ENCODE data around the gene C2orf66. TPM values are rescaled to one million over a fixed set of nuclear protein-coding genes. Genes with fewer than 3 reads are reported as not detected.

C2orf66 gene
- polyA plus RNA-seq, 1 donor from 2014 or later = 1.4 TPM

DNA sequence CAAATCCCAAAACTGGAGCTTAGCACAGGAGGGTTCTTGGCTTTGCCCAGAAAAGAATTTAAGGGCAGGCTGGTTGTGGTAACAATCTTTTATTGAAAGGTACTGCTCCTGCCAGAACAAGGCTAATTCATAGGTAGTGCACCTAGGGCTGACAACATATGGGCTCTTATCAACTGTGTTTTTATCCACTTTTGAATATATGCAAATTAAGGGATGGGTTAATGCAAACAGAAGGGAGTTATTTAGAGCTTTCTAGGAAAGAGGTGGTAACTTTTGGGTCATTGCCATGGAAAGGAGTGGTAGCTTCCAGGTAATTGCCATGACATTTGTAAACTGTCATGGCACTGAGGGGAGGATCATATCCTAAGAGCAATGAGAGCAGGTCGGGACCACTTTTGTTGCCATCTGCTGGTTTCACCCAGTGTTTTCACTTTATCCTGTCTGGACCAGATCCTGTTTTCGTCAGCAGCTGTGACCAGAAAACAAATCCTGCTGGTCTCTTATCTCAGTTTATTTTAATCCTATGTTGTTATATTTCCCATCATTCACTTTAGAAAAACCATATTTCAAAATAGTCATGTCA is 981 bp downstream of the C2orf66 start:
- Histone ChIP-seq H3K9me2 (ENCODE audit: insufficient read depth, low read length) (no peaks in the 10 kb centered on the region), H3K79me2 (replicated peaks; ENCODE audit: insufficient read depth, low read length) (no peaks in the 10 kb centered on the region), H3K36me3 (ENCODE audit: insufficient read depth, low read length) (no peaks in the 10 kb centered on the region), H3K27ac (ENCODE audit: low read length) (no peak overlapping the region), H3K4me3 (ENCODE audit: low read length) (no peak overlapping the region), H3F3A (ENCODE audit: insufficient read depth, low read length, poor library complexity, severe bottlenecking) (no peaks in the 10 kb centered on the region), H3K27me3 (ENCODE audit: insufficient read depth, low read depth, low read length) (no peaks in the 10 kb centered on the region), H4K20me1 (ENCODE audit: insufficient read depth) (no peaks in the 10 kb centered on the region), H3K4me2 (ENCODE audit: low read length) (no peak overlapping the region), H2AFZ (ENCODE audit: low read depth, low read length) (no peak overlapping the region), H3K9me3 (ENCODE audit: low read length) (no peaks in the 10 kb centered on the region), H3K9ac (ENCODE audit: low read length) (no peak overlapping the region)
- TF ChIP-seq RAD21 (conservative IDR thresholded peaks at IDR 0.05) = no peak
- TF ChIP-seq MXI1 (conservative IDR thresholded peaks at IDR 0.05; ENCODE audit: poor library complexity, severe bottlenecking) = no peak
- no peak for TF ChIP-seq EZH2 (IDR thresholded peaks at IDR 0.05; ENCODE audit: borderline replicate concordance, insufficient read depth, low read length, poor library complexity, severe bottlenecking)
- TF ChIP-seq TAF1 (IDR thresholded peaks at IDR 0.05; ENCODE audit: low read depth) = no peak
- TF ChIP-seq, protein P1, sequence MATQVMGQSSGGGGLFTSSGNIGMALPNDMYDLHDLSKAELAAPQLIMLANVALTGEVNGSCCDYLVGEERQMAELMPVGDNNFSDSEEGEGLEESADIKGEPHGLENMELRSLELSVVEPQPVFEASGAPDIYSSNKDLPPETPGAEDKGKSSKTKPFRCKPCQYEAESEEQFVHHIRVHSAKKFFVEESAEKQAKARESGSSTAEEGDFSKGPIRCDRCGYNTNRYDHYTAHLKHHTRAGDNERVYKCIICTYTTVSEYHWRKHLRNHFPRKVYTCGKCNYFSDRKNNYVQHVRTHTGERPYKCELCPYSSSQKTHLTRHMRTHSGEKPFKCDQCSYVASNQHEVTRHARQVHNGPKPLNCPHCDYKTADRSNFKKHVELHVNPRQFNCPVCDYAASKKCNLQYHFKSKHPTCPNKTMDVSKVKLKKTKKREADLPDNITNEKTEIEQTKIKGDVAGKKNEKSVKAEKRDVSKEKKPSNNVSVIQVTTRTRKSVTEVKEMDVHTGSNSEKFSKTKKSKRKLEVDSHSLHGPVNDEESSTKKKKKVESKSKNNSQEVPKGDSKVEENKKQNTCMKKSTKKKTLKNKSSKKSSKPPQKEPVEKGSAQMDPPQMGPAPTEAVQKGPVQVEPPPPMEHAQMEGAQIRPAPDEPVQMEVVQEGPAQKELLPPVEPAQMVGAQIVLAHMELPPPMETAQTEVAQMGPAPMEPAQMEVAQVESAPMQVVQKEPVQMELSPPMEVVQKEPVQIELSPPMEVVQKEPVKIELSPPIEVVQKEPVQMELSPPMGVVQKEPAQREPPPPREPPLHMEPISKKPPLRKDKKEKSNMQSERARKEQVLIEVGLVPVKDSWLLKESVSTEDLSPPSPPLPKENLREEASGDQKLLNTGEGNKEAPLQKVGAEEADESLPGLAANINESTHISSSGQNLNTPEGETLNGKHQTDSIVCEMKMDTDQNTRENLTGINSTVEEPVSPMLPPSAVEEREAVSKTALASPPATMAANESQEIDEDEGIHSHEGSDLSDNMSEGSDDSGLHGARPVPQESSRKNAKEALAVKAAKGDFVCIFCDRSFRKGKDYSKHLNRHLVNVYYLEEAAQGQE (IDR thresholded peaks at IDR 0.05; ENCODE audit: borderline replicate concordance) = no peak
- no peak for TF ChIP-seq SMC3 (conservative IDR thresholded peaks at IDR 0.05; ENCODE audit: poor library complexity)
- no peak for TF ChIP-seq POLR2AphosphoS5 (IDR thresholded peaks at IDR 0.05)
- TF ChIP-seq EP300 (conservative IDR thresholded peaks at IDR 0.05; ENCODE audit: poor library complexity, severe bottlenecking) = no peak
- TF ChIP-seq, protein P2, sequence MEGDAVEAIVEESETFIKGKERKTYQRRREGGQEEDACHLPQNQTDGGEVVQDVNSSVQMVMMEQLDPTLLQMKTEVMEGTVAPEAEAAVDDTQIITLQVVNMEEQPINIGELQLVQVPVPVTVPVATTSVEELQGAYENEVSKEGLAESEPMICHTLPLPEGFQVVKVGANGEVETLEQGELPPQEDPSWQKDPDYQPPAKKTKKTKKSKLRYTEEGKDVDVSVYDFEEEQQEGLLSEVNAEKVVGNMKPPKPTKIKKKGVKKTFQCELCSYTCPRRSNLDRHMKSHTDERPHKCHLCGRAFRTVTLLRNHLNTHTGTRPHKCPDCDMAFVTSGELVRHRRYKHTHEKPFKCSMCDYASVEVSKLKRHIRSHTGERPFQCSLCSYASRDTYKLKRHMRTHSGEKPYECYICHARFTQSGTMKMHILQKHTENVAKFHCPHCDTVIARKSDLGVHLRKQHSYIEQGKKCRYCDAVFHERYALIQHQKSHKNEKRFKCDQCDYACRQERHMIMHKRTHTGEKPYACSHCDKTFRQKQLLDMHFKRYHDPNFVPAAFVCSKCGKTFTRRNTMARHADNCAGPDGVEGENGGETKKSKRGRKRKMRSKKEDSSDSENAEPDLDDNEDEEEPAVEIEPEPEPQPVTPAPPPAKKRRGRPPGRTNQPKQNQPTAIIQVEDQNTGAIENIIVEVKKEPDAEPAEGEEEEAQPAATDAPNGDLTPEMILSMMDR (IDR thresholded peaks at IDR 0.05; ENCODE audit: poor library complexity, severe bottlenecking) = no peak

DNA sequence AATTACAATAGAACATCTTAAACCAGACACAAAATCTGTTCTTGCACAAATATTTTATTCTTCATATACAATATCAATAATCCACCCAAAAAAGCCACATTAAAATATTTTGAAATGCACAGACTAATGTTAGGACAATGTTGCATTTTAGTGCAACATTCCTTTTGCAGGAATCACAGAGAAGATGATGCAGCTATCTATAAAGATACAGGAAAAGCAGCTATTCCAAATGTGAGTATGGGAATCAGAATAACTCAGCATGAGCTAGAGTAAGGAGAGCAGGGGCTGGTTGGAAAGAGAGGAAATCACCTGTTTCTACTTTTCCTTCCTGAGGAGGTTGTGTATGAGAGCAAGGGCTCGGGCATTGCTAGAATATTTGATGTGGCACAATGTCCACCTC is 4.8 kb downstream of the C2orf66 start:
- Histone ChIP-seq H3K79me2 (replicated peaks; ENCODE audit: insufficient read depth, low read length) (no peaks in the 10 kb centered on the region), H3F3A (ENCODE audit: insufficient read depth, low read length, poor library complexity, severe bottlenecking) (no peaks in the 10 kb centered on the region), H3K36me3 (ENCODE audit: insufficient read depth, low read length) (no peaks in the 10 kb centered on the region), H3K4me2 (ENCODE audit: low read length) (no peak overlapping the region), H3K4me3 (ENCODE audit: low read length) (no peak overlapping the region), H3K9me2 (ENCODE audit: insufficient read depth, low read length) (no peaks in the 10 kb centered on the region), H3K9me3 (ENCODE audit: low read length) (no peaks in the 10 kb centered on the region), H3K9ac (ENCODE audit: low read length) (no peak overlapping the region), H3K27me3 (ENCODE audit: insufficient read depth, low read depth, low read length) (no peaks in the 10 kb centered on the region), H4K20me1 (ENCODE audit: insufficient read depth) (no peaks in the 10 kb centered on the region), H3K27ac (ENCODE audit: low read length) (no peak overlapping the region), H2AFZ (ENCODE audit: low read depth, low read length) (no peak overlapping the region)
- TF ChIP-seq EP300 (conservative IDR thresholded peaks at IDR 0.05; ENCODE audit: poor library complexity, severe bottlenecking) = no peak
- no peak for TF ChIP-seq RAD21 (conservative IDR thresholded peaks at IDR 0.05)
- TF ChIP-seq, protein P1 (IDR thresholded peaks at IDR 0.05; ENCODE audit: borderline replicate concordance) = no peak

Data from neural cell (in vitro differentiated cells).